ENCODE measurements around the gene RAB4B. TPM values are rescaled to one million over a fixed set of nuclear protein-coding genes. Genes with fewer than 3 reads are reported as not detected.

The RAB4B gene
- total RNA-seq, 2 donors from 2014 or later: 14.6 to 23.6 TPM

DNA sequence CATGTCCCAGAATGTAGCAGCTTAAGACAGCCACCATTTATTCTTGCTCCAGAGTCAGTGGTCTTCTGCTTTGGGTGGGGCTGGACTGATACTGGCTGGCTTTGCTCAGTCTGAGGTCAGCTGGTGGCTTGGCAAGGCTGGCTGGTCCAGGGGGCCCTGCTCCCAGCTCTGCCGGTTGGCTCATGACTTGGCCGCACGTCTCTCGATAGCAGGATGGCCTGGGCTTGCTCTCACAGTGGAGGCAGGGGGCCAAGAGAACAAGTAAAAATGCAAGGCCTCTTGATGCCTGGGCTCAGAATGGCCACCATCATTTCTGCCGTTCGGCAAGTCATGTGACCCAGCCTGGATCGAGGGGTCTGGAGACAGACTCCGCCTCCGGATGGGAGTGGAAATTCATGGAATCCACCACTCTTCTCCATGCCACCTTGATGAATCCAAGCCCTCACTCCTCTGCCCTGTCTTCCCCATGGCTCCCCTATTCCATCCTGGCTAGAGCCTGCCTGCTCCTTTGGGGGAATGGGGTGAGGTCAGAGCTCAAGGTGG, 40.9 kb upstream of the RAB4B start:
- Histone ChIP-seq H3K27me3 (no peaks in the 10 kb centered on the region), H3K4me3 (no peak overlapping the region), H3K9me3 (no peaks in the 10 kb centered on the region), H3K4me1 (peaks cover 0 to 23% of the 10 kb centered on the region in 2 donors), H3K27ac (no peak overlapping the region), H3K36me3 (peaks cover 82% of the 10 kb centered on the region)
- no peak for DNase-seq (ENCODE audit: low spot score)
- no peak for TF ChIP-seq CTCF (IDR thresholded peaks at IDR 0.05)

- no peaks in the 10 kb centered on the region for H3K27me3 ChIP-seq
- H3K36me3 ChIP-seq: peaks cover 62% of the 10 kb centered on the region
- peaks cover 0 to 23% of the 10 kb centered on the region in 2 donors for H3K4me1 ChIP-seq
- no peak for TF ChIP-seq CTCF (IDR thresholded peaks at IDR 0.05)
- H3K4me3 ChIP-seq: no peak overlapping the region
- peak overlapping the region in 1 of 2 donors; percentile 28 for H3K27ac ChIP-seq
- no peaks in the 10 kb centered on the region for H3K9me3 ChIP-seq
- DNase-seq (ENCODE audit: low spot score): no peak
These were observed 38.8 kb upstream of the RAB4B start for GRCh38 chr19:40739030-40739839.

DNA sequence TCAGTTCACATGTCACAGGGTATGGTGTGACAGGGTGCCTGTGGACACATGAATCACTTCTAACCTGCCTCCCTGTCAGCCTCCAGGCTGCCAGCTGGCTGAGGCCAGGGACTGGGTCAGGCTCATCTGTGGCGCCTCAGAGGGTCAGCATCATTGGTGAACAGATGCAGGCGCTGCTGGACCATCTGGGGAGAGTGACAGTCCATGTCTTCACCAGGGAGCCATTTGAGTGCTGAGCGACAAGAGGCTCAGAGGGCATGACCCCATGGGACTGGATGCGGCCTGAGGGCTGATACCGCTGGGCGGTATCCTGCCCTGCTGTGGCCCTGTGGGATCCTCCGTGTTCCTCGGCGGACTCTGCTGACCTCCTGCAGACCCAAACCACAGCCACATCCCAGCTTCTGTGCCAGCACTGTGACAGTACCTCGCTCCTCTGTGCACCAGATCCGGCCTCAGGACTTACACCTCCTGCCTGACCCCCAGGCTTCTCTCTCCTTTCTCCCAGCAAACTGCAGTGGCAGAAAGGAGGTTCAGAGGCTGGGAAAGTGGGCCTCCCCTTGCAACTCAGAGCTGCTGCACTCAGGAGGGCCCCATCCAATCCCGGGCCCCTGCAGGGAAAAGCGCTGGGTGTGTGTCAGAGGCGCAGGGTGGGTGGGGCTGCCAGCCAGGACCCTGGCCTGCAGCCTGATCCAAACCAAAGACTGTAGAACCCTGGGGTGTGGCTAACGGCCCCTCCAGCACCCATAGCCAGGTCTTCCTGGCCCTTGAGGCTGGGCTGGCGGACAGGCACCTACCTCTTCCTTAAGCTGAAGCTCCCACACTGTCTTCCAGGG, 38.0 kb upstream of the RAB4B start:
- TF ChIP-seq CTCF (IDR thresholded peaks at IDR 0.05): no peak
- no peak for DNase-seq (ENCODE audit: low spot score)
- no peaks in the 10 kb centered on the region for H3K9me3 ChIP-seq

DNA sequence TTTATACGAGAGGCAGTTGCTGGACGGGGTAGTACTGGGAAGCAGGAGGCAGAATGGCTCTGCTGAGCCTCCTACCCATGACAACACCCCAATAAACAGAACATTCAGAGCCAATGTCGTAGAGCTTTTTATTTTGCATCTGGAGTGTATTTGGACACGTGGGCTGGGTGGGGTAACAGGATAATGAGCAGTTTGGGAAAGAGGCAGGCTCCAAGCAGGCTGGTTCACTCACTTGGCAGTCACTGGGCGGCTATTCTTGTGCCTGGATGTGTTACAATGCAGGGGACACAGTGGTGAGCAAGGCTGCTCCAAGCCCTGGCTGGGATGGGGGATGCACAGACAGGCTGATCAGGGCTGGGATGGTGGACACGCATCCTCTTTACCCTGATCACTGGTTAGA, 37.3 kb upstream of the RAB4B start:
- Histone ChIP-seq H3K4me1 (peaks cover 0 to 23% of the 10 kb centered on the region in 2 donors), H3K9me3 (no peaks in the 10 kb centered on the region), H3K27ac (peak overlapping the region; percentile 28 to 58), H3K4me3 (no peak overlapping the region), H3K36me3 (peaks cover 47% of the 10 kb centered on the region), H3K27me3 (no peaks in the 10 kb centered on the region)
- peak; percentile 91 for DNase-seq (ENCODE audit: low spot score)
- TF ChIP-seq CTCF (IDR thresholded peaks at IDR 0.05): no peak

More for the DNA sequence above, 38.0 kb upstream of the RAB4B start:
- peaks cover 0 to 23% of the 10 kb centered on the region in 2 donors for H3K4me1 ChIP-seq
- no peak overlapping the region for H3K4me3 ChIP-seq
- H3K27ac ChIP-seq: peak overlapping the region; percentile 28 to 58
- no peaks in the 10 kb centered on the region for H3K27me3 ChIP-seq
- peaks cover 53% of the 10 kb centered on the region for H3K36me3 ChIP-seq

GRCh38 chr19:40741527-40742390, 36.3 kb upstream of the RAB4B start:
- no peak overlapping the region for H3K4me3 ChIP-seq
- peaks cover 0 to 26% of the 10 kb centered on the region in 2 donors for H3K4me1 ChIP-seq
- H3K27me3 ChIP-seq: no peaks in the 10 kb centered on the region
- H3K27ac ChIP-seq: peak overlapping the region; percentile 28 to 58
- no peaks in the 10 kb centered on the region for H3K9me3 ChIP-seq
- no peak for TF ChIP-seq CTCF (IDR thresholded peaks at IDR 0.05)
- no peak for DNase-seq (ENCODE audit: low spot score)
- H3K36me3 ChIP-seq: peaks cover 36% of the 10 kb centered on the region

Measured in right atrium auricular region (tissue), 2 donors.